Measurements from ENCODE around the gene VSTM4.

The VSTM4 gene

DNA sequence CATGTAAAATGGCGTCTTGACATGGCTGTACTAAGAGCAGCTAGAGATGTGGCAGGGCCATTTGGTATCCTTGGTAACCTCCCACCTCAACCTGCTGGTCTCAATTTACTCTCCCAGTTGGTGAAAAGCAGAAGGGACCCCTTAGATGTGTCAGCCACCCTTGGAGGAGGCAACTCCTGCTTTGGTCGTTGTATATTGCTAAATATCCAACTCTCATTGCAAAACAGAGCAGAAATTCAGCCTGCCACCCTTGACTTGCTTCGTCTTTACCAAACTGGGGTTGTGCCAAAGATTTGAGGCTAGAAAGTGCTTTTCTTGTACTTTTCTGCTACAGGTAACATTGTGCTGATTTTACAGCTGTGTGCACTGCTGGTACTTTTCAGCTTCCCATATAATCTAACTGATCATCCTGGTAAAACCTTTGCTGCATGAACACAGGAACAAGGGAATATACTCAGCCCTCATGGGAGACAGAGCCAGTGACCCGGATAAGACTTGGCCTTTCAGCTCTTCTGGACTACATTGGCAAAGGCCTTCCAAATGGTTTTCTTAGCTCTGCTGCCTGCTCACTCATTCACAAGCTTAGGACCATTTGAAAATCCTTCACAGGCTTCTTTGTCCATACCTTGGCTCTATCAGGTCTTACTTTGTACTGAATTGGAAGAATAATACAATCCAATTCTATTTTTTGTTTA is 2.2 kb upstream of the VSTM4 start:
- DNase-seq (ENCODE audit: low read depth in 2 of 2, low spot score in 1 of 2) = no peak

DNA sequence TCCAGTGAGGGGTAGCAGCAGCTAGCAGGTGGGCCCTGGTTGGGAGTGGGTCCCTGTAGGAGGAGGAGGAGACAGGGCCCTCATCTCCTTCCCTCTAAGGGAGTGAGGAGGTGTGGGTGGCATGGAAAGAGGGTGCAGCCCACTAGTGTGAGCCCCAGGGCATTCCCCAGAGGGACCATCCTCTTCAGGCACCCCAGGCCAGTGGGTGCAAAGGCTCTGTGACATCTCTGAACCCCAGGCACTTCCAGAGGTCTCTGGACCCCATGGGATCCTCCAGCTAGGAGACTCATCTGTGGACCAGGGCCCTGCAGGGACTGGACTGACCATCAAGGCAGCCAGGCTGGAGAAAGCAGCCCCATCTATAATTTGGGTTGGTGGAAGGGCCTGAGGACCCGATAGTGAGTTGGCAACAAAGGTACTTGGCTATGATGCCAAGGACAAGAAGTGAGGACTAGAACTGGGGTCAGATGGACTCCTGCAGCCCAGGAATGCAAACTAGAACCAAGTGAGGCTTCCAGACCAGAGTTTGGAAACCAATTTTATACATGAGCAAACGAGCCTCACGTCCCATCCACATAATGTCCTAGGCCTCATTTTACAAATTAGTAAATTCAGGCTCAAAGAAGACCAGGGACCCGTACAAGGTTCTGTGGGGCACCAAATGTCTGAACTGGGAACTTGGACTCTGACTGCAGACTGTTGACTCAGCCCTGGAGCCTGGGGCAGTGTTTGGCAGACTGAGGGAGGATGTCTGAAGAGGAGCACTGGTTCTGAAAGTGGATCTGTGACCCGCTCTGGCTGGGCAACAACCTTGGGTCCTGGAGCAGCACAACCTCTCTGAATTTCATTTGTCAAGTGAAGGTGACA is 1.4 kb upstream of the VSTM4 start:
- no peak for DNase-seq (ENCODE audit: low read depth in 2 of 2, low spot score in 1 of 2)

DNA sequence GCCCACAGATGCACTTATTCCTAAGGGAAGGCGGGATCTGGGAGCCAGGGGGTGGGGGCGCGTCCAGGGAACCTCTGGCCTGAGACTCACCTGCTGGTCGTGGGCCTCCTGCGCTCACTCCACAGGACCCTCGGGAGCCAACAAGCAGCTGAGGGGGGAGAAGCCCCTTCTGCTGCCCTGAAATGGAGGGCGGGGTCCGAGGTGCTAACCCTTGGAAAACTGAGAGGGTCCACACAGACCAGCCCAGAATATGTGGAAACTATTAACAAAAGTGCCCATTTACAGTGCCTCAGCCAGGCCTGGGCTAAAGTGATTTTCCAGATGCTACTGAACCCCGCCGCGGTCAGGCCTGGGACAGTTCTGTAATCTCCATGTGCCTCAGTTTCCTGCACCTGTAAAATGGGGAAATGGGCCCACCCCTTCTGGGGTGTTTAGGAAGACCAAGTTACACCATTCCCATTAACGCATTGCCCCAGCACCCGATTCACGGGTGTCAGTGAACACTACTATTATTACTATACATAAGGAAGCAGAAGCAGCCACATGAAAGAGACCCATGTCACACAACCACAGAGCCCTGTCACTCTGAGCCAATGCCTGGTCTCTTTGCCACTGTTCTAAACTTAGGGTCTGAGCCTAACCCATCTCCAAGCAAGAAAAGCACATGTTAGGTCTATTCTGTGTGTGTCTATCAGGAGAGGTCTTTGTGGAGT is 630 bp upstream of the VSTM4 start:
- no peak for DNase-seq (ENCODE audit: low read depth in 2 of 2, low spot score in 1 of 2)

DNA sequence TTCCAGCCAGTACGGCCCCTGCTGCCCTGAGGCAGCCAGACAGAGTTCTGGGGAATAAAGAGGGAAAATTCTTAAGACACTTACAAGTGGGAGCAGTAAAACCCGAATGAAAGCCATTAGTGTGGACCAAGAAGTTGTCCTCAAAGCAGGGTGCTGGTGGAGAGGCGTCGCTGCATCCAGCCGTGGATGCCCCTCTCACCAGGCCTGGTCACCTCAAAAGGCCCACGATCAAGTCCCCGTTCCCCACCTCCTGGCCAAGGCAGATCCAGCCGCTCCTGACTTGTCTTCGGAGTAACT is 656 bp downstream of the VSTM4 start:
- no peak for DNase-seq (ENCODE audit: low read depth in 2 of 2, low spot score in 1 of 2)

DNA sequence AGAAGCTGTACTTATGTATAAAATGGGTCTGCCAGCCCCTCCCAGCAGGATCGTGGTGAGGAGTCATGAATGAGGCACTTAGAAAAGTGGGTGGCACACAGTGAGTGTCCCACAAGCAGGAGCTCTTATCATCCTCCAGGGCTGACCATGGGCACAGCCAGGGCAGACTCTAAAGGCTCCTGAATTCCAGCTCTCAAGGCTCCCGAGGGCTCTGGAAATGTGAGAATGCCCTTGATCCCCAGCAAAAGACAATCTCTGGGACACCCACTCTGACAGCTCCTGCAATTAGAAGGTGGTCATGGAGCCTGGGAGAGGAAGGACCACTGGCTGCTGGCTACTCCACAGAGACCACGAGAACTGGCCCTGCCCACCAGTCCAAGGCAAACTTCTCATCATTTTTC is 1.6 kb downstream of the VSTM4 start:
- no peak for DNase-seq (ENCODE audit: low read depth in 2 of 2, low spot score in 1 of 2)

DNA sequence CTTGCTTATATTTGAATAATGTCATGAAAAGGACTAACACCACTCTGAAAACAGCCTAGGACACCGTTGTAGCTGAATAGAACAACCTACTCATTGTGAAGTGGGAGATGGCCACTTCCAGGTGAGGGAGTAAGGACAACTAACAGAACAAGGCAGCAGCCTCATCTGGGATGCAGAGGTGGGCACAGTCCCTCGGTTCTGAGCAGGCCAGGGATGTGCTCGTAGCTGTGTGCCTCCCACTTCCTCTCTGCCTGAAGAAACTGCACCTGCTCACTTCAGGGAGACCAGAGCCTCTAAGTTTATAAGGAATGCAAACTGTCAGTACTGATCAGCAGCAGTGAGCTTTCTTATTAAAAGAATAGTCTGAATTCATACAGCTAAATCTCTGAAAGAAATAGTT is 2.5 kb downstream of the VSTM4 start:
- DNase-seq (ENCODE audit: low read depth in 2 of 2, low spot score in 1 of 2) = no peak

DNA sequence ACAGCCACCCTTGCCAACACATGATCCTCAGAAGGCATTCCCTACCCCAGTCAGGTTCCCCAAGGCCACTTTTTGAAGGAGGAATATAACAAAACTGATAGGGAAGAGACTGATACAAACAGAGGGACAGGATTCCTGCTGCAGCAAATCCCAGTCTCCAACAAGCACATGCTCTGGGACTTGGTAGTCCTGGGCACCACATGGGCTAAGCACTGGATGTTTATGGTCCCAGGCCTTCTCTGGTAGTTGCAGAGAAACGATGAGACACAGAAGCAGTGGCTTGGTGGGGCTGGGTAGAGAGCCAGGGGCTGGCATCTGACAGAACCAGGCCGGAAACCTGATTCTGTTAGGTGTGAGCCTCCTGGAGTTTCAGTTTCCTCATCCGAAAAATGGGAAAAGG is 3.2 kb downstream of the VSTM4 start:
- no peak for DNase-seq (ENCODE audit: low read depth in 2 of 2, low spot score in 1 of 2)

DNA sequence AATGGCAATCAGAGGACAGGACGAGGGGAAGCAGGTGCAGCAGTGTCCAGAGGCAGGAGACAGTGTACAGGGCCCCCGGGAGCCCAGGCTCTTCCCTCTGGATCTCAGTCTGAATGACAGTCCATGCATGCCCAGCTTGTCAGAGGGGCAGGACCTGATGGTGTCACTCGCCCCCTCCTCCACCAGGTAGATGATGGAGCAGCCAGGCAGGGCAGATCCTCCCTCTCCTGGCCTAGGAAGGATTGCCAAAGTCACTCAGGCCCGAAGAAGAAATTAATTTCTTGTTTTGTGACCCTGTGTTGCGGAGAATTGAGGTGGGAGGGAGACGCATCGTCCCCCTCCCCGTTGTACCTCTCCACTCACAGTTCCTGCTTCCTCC is 4.0 kb downstream of the VSTM4 start:
- DNase-seq (ENCODE audit: low read depth in 2 of 2, low spot score in 1 of 2) = no peak

DNA sequence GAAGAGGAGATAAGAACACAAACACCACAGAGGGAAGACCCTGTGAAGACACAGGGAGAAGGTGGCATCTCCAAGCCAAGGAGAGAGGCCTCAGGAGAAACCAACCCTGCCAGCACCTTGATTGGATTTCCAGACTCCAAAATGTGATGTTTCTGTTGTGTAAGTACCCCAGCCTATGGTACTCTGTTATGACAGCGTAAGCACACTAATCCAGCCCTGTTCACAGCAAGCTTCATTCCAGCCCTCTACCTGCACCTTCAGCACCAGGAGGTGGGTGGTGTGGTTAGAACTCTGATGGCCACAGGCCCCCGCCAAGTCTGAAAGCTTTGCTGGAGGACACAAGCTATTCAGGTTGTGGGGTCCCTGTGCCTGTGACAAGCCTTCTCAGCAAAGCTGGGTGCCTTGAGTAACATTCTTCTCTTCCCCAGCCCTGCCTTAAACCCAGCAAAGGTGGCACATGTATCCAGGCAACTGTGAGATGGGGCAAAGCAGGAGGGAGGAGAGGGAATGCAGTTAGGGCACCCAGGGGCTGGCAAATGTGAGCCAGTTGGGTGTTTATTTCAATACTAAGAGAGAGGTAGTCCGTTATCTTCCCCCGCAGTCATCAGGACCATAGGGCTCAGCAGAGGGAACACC is 4.5 kb downstream of the VSTM4 start:
- no peak for DNase-seq (ENCODE audit: low read depth in 2 of 2, low spot score in 1 of 2)

DNA sequence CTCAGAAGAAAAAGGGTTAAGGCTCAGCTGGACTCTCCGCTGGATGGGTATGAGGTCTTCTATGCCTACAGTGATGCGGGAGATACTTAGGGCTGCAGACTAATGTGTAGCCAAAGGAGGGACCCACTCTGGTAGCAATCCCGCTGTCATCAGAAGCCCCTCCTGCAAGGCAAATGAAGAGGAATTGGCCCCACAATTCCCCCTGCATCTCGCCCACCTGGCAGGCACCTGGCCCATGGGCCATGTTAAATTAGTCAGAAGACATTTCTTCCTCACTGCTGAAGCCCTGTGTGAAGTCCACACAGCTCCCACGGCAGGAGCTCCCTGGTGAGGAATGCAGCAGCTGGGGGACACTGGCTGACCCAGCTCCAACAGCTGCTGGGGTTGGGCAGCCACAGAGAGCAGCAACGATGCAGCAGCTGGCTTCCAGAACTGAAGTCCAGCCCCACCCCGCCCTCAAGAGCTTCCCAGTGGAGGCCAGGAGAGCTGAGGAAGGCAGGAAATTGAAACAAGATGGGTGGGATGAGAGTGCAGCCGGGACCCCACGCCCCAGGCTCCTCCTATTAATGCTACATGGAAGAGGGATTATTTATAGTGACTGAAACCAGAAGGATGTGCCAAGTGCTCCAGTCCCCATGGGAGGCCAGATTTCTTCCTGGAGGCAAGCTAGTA is 5.5 kb downstream of the VSTM4 start:
- no peak for DNase-seq (ENCODE audit: low read depth in 2 of 2, low spot score in 1 of 2)

DNA sequence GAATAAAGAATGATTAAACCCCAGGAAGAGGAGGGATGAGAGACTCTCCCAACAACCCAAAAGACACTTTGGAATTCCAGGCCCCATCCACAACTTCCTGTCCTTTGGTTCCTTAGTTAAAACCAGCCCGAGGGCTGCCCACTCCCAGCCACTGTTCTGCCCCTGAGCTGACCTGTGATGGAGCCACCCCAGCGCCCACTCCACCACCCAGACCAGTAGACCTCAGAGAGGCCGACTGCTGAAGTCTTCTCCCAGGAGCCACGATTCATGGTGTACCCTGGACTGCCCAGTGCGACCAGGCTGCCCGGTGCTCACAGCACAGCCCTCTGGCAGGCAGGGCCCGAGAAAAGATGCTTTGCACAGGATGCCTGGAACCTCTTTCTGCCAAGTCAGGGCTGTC is 6.7 kb downstream of the VSTM4 start:
- no peak for DNase-seq (ENCODE audit: low read depth in 2 of 2, low spot score in 1 of 2)

DNA sequence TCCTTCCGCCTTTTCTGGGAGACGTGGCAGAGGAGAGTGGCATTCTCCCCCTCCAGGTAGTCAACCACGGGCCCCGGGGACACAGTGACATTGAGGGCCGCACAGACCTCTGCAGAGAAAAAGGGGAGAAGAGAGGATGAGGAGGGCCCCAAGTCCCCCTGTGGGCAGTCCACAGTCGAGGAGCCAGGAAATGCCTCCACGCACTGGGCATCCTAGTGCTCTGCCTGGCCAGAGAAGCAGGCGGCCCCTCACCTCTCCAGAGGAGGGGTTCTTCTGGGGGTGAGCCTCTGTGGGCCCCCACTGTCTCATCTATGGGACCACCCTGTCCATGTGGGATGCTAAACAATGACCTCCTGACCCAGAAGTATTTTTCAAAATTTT is 7.4 kb downstream of the VSTM4 start:
- DNase-seq (ENCODE audit: low read depth in 2 of 2, low spot score in 1 of 2) = no peak

DNA sequence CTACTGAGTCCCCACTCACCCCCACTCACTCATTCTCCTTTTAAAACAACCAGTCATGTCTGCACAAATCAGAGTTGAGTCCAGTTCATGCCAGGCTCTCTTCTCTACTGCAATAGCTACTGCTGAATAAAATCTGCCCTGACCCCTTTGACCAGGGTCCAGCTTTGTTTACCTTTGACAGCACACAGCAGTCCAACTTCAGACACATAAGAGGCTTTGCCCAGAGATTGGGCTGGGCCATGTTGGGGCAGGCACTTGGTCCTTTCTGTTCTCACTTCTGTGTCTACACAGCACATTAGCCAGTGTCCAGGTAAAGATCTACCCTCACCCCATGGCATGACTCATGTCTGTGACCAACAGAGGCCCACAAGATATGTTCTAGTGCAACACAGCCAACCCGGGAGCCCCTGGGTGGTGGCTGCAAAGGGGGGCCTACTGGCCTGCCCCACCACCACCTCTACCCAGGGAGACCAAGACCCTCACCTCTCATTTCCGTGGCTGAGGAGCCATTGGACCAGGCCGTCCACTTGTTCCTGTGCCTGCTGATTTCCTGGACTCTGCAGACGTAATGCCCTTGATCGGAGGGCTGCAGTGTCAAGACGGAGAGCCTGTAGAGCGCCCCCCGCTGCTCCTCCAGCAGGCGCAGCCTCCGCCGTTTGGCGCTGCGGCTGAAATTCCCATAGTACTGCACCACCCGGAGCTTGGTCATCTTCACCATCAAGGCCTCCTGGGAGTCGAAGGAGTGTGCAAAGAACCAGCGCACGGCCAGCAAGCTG is 8.0 kb downstream of the VSTM4 start:
- DNase-seq (ENCODE audit: low read depth in 2 of 2, low spot score in 1 of 2) = no peak

DNA sequence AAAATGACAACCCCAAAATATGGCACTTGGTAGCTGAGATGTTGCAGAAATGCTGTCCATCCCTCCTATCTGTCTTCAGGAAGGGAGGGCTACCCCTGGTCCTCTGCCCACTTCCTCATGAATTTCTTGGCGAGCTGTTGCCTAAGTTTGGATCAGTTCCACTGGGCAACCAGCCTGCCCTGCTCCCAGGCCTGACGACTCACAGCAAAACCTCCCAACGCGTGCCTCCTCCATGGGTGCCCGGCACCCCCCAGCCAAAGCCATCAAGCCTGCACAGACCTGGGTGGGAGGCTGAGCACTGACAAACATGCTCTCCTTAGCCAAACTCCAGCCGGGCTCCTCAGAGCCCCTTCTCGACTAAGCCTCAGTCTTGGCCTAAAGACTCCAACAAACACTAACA is 8.9 kb downstream of the VSTM4 start:
- no peak for DNase-seq (ENCODE audit: low read depth in 2 of 2, low spot score in 1 of 2)

DNA sequence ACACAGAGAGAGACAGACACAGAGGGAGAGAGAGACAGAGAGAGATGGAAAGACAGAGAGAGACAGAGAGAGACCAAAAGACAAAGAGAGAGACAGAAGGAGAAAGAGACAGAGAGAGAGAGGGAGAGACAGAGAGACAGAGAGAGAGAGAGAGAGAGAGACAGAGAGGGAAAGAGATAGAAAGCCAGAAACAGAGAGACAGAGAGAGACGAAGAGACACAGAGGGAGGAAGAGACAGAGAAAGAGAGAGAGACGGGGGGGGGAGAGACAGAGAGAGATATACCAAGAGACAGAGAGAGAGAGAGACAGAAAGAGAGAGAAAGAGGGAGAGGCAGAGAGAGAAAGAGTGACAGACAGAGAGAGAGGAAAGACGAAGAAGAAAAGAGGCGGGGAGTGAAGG is 10.2 kb downstream of the VSTM4 start:
- no peak for DNase-seq (ENCODE audit: low read depth in 2 of 2, low spot score in 1 of 2)

DNA sequence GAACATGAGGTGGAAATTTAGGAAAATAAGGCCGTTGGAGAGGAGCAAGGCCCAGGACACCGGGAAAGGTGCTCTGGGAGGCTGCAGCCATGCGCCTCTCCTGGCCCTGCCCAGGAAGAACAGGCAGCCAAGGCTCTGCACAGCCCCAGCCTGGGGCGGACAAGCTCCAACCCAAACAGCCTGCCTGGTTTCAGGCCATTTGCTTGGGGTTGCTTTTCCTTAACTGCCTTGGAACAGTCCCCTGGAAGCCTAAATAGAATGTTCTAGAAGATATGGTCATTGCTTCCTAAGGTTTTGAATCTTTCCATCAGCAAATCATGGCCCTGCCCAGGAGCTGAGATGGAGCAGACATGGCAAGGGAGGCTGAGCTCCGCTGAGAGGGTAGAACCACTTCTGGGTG is 11.0 kb downstream of the VSTM4 start:
- no peak for DNase-seq (ENCODE audit: low read depth in 2 of 2, low spot score in 1 of 2)

DNA sequence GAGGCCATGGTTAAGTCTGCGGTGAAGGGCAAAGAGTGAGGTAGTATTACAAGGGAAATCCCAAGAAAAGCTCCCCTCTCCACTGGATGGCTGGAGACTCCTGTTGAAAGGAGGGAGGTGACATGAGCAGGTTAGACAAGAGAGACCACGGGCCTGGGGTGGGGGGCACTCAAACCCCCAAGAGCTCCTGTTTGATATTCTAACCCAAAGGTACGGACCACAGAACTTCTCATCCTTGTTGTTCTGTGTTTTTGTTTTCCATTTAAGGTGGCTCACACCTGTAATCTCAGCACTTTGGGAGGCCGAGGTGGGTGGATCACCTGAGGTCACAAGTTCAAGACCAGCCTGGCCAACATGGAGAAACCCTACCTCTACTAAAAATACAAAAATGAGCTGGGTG is 11.6 kb downstream of the VSTM4 start:
- no peak for DNase-seq (ENCODE audit: low read depth in 2 of 2, low spot score in 1 of 2)

DNA sequence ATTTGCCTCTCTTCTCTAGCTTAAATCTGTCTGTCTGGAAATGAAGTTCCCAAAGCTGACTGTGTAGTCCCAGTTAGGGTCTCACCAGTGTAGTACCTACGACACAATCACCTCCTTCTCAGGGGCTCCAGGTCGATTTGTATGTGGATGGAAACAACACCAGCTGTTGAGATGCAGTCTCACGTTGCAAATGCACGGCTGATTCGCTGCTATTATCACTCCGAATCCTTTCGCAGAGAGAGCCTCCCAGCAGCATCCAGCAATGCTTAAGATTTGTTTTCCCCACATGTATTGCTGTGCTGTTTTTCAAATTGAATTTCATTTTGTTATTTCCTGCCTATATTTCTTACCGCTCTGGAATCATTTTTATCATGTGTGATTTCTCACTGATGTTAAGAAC is 16.3 kb downstream of the VSTM4 start:
- DNase-seq (ENCODE audit: low read depth in 2 of 2, low spot score in 1 of 2) = no peak

DNA sequence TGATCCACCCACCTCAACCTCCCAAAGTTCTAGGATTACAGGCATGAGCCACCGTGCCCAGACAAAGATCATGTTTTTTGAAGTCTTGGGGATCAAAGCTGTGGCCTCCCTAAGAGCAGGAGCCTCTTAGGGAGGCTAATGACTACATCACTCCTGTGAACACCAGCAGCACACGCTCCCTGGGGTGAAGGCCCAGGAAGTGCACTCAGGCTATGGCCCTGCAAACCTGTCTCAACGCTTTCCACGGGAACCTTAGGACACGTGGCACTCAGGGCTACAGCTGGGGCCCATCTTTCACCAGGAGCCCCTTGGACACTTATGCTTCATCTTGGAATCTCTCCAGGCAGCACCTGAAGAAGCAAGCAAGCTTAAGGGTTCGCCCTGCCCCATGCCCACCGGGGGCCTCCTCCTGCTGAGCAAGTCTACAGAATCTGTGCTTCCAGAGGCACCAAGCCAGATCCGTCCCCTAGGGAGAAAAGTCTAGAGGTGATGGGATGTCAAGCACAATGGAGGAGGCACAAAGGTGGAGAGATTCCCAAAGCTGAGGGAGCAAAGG is 18.4 kb downstream of the VSTM4 start:
- no peak for DNase-seq (ENCODE audit: low read depth in 2 of 2, low spot score in 1 of 2)

DNA sequence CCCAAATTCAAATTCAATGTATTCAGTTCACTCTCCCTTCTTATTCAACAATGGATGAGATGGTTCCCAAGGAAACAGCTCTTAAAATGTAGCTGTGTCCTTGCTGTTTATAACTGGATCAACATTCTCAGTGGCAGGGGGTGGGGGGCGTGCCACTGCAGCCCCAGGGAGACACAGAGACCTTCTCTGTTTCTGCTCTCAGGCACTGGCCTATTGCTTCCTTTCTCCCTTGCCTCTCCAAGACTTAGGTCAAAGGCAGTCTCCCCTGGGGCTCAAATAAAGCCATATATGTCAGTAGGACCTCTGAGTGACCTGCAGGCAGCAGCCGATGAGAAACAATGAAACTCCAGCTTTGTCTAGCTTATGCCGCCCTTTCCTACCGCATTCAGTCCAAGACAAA is 20.7 kb downstream of the VSTM4 start:
- DNase-seq (ENCODE audit: low read depth in 2 of 2, low spot score in 1 of 2) = no peak

Measured in stimulated activated CD8-positive, alpha-beta memory T cell treated with anti-CD3 and anti-CD28 coated beads, Interleukin-4, amount 100 ng/mL, for 4 hours (primary cell).